ENCODE measurements around the gene MAMLD1.

DNA sequence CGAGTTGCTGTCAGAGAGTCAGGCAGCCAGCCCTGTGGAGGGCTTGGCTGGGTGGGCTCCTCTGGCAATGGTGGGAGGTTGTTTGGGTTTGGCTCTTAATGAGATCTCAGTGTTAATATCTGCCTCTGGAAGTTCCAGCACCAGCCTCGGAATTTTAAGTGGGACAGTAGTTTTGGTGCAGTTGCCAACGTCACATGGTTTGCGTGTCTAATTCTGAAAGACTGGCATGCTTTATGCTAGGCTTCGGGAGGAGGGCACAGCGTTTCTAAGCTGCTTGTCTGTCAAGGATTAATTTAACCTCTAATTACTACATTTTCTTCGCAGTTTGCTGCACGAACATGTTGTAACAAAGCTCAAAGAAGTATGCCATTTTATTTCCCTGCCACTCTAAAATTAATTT, 9.2 kb downstream of the MAMLD1 start:
- TF ChIP-seq CTCF (IDR thresholded peaks at IDR 0.05) (no peak), EP300 (IDR thresholded peaks at IDR 0.05) (no peak)
